AG04449 (cell line): ENCODE data around the gene SNX13.

ENCODE experiments used
- CTCF ChIA-PET: fragments of 350-600 bp; formaldehyde crosslinking; extraction: SDS; loops from one replicate; lab custom pipeline; 2021; ENCODE audit warnings: antibody characterized with exemption; lab: Yijun Ruan, JAX
- POLR2A ChIA-PET: fragments of 400-600, 350-600 bp; formaldehyde crosslinking; extraction: SDS; loops from one replicate; lab custom pipeline; 2020; ENCODE audit warnings: antibody characterized with exemption, inconsistent platforms; lab: Yijun Ruan, JAX
- DNase-seq: peaks from one replicate; pipeline ENCODE4 v3.0.0-alpha.2; 2010; ENCODE audit warnings: low read depth, low spot score
- H3K4me3 ChIP-seq: 2 replicates; pipeline ENCODE4 v1.5.1; 2011; ENCODE audit warnings: low read depth, mild to moderate bottlenecking, control low read depth, low read length
- TF ChIP-seq, protein P1 (sequence below): IDR thresholded peaks from one replicate; pipeline ENCODE4 v1.5.1; 2011; ENCODE audit warnings: mild to moderate bottlenecking, moderate library complexity, low read length, control low read depth, inconsistent platforms; ENCODE audit not compliant: insufficient read depth; ENCODE audit errors: missing control alignments

Gene SNX13

DNA sequence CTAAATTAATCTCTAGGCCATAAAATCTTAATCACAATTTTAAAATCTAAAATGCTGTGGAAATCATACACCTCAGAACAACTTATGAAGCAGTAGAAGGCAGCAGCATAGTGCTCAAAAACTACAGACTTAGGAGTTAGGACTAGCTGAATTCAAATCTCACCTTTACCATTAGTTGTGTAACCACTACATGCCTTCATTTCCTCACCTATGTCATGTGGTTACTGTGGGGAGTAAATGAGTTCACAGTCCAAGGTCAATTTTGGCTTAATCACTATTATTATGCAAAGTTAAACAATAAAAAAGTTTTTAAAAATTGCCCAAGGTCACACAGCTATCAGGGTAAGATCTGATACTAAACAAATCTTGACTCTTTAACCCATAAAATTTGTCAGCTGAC, 37.0 kb downstream of the SNX13 start:
- DNase-seq, result no peak
- H3K4me3 ChIP-seq, result no peak overlapping the region
- POLR2A ChIA-PET, result no interaction called here
- CTCF ChIA-PET, result no interaction called here
- TF ChIP-seq, protein P1, sequence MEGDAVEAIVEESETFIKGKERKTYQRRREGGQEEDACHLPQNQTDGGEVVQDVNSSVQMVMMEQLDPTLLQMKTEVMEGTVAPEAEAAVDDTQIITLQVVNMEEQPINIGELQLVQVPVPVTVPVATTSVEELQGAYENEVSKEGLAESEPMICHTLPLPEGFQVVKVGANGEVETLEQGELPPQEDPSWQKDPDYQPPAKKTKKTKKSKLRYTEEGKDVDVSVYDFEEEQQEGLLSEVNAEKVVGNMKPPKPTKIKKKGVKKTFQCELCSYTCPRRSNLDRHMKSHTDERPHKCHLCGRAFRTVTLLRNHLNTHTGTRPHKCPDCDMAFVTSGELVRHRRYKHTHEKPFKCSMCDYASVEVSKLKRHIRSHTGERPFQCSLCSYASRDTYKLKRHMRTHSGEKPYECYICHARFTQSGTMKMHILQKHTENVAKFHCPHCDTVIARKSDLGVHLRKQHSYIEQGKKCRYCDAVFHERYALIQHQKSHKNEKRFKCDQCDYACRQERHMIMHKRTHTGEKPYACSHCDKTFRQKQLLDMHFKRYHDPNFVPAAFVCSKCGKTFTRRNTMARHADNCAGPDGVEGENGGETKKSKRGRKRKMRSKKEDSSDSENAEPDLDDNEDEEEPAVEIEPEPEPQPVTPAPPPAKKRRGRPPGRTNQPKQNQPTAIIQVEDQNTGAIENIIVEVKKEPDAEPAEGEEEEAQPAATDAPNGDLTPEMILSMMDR, result no peak

DNA sequence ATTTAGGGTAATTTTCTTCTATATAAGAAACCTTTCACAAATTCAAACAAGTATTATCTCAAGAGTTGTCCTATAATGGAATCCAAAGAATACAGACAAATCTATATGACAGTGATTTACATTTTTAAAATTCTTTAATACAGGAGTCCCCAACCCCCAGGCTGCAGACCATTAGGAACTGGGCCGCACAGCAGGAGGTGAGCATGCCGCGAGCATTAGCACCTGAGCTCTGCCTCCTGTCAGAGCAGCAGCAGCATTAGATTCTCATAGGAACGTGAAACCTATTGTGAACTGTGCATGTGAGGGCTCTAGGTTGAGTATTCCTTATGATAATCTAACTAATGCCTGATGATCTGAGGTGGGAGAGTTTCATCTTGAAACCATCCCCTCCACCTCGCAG, 37.7 kb downstream of the SNX13 start:
- H3K4me3 ChIP-seq, result no peak overlapping the region
- POLR2A ChIA-PET, result no interaction called here
- DNase-seq, result no peak
- CTCF ChIA-PET, result no interaction called here
- TF ChIP-seq, protein P1, result no peak

DNA sequence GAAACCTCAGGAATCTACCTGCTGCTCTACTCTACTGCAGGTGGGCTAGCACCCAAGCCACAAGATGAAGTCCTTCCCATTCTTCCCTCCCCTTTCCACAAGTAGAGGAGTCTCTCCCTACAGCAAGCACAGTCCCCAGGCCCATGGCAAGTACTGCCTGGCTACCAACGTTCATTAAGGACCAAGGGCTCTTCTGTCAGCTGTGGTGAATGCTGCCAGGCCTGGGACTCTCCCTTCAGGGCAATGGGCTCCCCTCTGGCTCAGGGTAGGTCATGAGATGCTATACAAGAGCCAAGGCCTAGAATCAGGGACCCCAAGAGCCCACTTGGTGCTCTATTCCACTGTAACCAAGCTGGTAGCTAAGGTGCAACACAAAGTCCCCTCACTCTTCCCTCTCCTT, 39.8 kb downstream of the SNX13 start:
- ChIA-PET POLR2A (no interaction called here), CTCF (no interaction called here)
- no peak for DNase-seq
- H3K4me3 ChIP-seq, result no peak overlapping the region
- TF ChIP-seq, protein P1, result no peak

DNA sequence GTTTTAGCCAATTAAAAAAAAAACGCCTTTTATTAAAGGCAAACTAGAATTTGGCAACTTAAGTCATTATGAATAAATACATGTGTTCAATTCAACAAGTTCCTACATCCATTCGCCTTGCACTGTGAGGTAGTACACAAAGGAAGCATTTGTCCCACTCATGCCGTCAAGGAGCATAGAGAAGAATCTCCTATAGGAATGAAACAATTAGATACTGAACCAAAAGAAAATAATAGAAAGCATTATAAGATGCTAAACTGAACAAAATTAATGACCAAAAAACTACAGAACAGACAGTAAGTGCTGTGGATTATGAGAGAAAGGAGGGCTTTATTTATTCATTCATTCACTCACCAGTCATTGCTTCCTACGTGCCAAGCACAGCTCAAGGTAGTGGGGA, 42.2 kb downstream of the SNX13 start:
- TF ChIP-seq, protein P1, result no peak
- DNase-seq, result no peak
- POLR2A ChIA-PET, result no interaction called here
- no peak overlapping the region for H3K4me3 ChIP-seq
- CTCF ChIA-PET, result no interaction called here

DNA sequence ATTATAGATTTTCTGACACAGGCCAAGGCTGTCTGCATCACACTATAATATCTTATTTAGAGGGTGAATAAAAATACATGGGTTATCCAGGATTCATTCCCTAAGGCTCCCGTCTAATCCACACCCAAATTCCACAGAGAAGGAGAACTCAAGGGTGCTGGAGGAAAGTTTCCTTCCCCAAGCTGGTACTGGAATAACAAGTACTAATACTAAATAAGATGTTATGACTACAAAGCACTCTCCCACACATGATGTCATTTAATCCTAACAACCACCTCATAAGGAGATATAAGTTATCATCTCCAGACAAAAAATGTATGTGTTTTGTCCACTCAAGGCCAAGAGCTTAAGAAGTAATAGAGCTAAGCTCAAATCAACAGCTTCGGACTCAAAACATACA, 53.0 kb downstream of the SNX13 start:
- ChIA-PET CTCF (no interaction called here), POLR2A (no interaction called here)
- TF ChIP-seq, protein P1, result no peak
- no peak for DNase-seq
- H3K4me3 ChIP-seq, result no peak overlapping the region

DNA sequence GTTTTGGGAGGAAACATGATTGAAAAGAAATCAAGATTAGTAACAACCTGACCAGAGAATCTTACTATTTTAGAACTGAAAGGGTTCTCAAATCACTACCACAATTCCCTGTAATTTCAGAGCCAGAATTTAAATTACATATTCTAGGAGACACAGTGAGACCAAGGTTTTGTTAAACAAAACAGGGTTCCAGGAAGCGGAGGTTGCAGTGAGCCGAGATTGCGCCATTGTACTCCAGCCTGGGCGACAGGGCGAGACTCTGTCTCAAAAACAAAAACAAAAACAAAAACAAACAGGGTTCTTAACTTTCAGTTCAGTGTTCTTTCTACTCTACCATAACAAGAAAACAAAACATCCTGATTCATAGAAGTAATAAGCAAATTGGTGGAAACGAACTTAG, 57.6 kb downstream of the SNX13 start:
- POLR2A ChIA-PET, result no interaction called here
- CTCF ChIA-PET, result no interaction called here
- TF ChIP-seq, protein P1, result no peak
- H3K4me3 ChIP-seq, result no peak overlapping the region
- no peak for DNase-seq
